DND-41 (cell line): ENCODE data around the gene EIF3I.

ENCODE experiments used
- EZH2 ChIP-seq: IDR thresholded peaks from 3 replicates; pipeline ENCODE4 v1.6.1; 2012; ENCODE audit warnings: borderline replicate concordance, low read depth, mild to moderate bottlenecking, moderate library complexity, low read length, inconsistent platforms; ENCODE audit not compliant: severe bottlenecking
- TF ChIP-seq, protein P1 (sequence below): IDR thresholded peaks from 2 replicates; pipeline ENCODE4 v1.5.1; 2012; ENCODE audit warnings: borderline replicate concordance, low read length, moderate library complexity, mild to moderate bottlenecking; ENCODE audit not compliant: poor library complexity, severe bottlenecking; ENCODE audit errors: extremely low read depth

DNA sequence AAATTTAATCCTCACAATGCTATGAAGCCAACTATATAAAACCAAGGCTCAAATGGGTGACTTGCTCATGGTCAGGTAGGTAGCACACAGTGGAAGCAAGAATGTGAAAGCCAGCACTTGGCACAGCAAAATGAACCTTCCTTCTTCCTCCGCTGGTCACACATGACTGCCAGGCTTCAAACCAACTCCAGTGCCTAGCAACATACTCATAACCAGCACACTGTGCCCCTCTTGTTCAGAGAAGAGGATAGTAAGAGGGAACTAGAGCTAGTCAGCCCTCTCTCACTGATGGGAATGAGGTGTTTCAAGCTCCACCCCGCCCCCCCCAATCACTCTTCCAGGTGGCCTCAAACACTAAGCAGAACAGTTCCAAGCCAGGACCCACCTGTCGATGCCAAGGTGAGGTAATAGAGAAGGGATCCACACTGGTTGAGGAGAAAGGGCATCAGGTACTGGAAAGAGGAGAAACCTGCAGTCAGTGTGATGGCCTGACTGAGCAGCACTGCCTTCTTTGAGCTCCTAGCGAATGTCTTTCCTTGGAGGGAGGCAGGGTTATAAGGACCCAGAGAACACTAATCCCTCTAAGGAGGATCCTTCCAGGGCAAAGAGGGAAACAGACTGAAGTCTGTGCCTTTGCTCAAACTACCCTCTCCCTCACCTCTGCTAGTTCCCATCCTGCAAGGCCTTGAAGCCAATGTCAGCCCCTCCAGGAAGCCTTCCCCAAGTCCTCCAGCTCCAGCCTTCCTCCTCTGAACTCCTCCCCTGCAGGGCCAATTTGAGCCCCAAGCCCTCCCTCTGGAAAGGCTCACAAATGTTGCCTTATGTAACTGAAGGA is 1.2 kb upstream of the EIF3I start:
- TF ChIP-seq, protein P1, sequence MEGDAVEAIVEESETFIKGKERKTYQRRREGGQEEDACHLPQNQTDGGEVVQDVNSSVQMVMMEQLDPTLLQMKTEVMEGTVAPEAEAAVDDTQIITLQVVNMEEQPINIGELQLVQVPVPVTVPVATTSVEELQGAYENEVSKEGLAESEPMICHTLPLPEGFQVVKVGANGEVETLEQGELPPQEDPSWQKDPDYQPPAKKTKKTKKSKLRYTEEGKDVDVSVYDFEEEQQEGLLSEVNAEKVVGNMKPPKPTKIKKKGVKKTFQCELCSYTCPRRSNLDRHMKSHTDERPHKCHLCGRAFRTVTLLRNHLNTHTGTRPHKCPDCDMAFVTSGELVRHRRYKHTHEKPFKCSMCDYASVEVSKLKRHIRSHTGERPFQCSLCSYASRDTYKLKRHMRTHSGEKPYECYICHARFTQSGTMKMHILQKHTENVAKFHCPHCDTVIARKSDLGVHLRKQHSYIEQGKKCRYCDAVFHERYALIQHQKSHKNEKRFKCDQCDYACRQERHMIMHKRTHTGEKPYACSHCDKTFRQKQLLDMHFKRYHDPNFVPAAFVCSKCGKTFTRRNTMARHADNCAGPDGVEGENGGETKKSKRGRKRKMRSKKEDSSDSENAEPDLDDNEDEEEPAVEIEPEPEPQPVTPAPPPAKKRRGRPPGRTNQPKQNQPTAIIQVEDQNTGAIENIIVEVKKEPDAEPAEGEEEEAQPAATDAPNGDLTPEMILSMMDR, result no peak
- TF ChIP-seq EZH2, result no peak
